Kidney tubule cell (primary cell): ENCODE results near the gene KLK10.

ENCODE experiments used
- DNase-seq: peaks from one replicate; pipeline ENCODE4 v3.0.0-alpha.2; 2018; ENCODE audit warnings: low spot score

Gene KLK10

DNA sequence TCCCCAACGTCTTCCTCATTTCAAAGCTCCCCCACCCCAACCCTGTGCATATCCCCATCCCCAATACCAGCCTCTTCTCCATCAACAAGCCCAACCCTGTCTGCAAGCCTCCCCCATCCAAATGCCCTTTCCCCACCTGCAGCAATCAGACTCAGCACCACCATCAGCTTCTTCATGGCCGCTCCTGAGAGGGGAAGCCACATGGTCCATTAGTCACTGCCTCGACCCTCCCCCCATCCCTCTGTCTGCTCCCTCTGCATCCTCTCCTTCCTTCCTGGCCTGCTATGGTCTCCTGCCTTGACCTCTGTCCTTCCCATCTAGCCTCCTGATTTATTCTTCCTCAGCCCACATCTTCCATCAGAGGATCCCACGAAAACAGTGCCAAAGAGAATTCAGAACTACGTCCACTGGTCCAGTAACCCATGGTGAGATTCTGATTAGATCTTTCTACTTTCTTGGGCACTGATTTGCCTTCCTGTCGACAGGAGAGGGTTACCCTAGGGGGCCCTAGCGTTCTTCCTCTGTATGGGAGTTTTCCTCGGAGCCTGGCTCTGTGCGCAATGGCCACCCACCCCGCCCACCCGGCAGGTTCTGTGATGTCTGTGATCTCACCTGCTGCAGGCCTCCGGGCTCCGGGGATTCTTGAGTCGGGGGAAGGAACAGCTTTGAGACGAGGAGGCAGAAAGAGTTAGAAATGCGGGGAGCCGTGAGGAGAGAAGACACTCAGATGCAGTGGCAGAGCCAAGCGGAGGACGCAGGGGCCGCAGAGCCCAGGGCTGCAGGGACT, 51.4 kb downstream of the KLK10 start:
- DNase-seq: no peak

DNA sequence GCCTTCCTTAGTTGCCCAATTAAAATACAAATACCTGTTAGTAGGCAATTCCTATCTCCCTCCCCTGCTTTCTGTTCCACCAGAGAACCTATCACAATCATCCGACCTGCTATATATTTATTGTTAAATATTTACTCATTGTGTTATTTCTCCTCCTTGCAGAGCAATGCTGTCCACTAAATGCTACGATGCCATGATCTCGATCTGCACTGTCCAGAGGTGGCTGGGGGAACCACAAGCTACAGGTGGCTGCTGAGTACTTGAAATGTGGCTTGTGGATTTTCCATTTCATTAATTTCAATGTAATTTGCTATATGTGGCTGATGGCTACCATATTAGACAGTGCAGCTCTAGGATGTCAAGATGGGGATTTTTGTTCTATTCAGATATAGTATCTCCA, 55.2 kb downstream of the KLK10 start:
- DNase-seq: no peak

DNA sequence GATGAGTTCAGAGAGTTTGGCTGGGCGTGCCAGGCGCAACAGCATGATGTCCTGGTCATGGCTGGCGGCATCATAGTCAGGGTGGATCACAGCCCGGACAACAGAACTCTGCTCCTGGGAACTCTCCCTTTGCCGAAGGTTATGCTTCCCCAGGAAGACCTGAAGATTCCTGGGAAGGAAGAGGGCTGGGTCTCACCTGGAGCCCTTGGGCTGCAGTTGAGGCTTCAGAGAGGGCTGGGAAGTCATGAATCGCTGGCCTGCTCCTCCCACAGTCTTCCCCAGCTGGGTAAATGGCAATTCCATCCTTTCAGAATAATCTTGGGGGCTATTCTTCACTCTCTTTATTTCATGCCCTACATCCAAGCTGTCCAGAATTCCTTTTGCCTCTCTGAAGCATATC, 56.1 kb downstream of the KLK10 start:
- no peak for DNase-seq
